NCI-H1436 treated with DMSO at 0.1 percent for 48 hours (cell line): ENCODE results near the gene BPIFB4.
"Not testable (repeated sequence)": the region's sequence is repeated elsewhere in the genome, so short reads cannot be mapped to it uniquely, and the experiment has no call there.

Experiments
- DNase-seq: peaks from one replicate; lab custom pipeline; 2025; lab: John Stamatoyannopoulos, UW

Gene BPIFB4

DNA sequence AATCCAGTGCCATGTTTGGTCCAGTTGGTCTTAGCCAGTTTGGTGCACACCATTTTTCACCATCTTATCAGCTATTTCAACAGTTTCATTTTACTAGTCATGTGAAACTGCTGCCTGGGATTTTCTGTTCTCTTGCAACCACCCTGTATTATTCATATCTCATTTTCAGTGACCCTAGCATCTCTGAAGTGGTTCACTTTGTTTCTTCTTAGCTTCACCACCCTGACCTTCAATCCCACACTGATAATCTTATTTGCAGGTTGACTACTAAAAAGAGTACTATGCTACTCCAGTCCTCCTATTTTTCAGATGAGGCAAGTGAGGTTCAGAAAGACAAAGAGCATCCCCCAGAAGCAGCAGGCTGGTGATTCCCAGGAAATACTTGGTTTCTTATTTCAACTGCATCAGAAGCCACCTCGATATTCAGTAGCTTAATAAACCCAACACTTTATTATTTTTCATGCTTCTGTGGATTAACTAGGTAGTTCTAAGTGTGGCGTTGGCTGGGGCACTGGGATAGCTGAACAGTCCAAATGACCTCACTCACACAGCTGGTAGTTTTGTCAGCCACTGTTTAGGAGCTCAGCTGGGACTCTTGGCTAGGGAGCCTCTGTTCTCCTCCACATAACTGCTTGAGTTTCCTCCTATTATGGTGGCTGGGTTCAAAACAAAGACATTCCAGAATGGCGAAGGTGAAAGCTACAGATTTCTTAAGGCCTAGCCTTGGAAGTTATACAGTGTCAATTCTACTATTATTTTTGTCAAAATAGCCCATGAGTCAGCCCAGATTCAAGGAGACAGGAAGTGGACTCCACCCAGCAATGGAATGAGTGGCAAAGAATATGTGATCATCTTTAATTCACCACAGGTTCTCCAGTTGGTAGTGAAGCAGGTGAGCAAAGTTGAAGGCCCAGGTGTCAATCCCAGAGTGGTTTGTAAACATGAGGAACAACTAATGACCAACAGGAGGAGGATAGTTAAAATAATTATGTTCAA is 40.6 kb downstream of the BPIFB4 start:
- DNase-seq, result no peak

DNA sequence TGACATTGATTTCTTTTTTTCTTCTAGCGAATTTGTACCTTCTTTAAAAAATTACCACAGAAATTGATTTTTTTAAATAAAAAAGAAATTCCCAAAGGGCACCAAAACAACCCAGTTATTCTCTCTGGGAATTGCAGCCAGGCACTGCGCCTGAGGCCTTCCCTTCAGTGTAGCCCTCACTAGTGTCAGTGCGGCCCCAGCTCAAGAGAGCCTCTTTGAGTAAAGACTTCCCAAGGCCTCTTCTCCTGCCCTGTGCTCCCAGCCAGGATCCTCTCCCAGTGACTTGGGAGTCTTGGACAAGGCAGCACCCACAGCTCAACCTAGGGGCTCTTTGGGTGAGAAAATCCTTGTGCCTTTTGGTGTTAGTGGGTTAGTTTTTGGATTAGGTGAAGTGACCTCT is 41.5 kb downstream of the BPIFB4 start:
- no peak for DNase-seq

DNA sequence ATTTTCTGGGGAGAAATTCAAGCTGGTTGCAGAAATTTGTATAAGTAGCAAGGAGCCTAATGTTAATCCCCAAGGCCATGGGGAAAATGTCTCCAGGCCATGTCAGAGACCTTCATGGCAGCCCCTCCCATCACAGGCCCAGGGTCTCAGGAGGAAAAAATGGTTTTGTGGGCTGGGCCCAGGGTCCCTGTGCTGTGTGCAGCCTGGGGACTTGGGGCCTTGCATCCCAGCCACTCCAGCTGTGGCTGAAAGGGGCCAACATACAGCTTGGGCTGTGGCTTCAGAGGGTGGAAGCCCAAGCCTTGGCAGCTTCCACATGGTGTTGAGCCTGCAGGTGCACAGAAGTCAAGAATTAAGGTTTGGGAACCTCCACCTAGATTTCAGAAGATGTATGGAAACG is 42.9 kb downstream of the BPIFB4 start:
- DNase-seq, result not testable (repeated sequence)

DNA sequence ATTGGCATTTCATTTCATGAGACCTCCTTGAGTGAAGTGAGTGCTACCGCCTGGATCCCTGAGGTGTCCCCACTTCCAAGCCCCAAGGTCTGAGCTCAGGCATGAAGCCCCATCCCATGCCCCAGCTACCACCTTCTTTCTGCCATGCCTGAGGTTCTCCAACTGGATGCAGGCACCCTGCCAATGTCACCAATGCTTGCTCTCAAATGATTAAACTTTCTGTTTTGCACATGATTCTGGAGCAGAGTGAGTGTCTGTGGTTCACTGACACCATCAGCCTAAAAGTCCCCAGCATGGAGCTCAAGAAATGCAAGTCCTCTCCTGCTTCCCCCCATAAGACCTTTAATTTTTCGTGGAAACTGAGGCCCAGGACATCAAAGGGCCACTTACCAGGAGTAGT is 44.8 kb downstream of the BPIFB4 start:
- DNase-seq, result no peak

DNA sequence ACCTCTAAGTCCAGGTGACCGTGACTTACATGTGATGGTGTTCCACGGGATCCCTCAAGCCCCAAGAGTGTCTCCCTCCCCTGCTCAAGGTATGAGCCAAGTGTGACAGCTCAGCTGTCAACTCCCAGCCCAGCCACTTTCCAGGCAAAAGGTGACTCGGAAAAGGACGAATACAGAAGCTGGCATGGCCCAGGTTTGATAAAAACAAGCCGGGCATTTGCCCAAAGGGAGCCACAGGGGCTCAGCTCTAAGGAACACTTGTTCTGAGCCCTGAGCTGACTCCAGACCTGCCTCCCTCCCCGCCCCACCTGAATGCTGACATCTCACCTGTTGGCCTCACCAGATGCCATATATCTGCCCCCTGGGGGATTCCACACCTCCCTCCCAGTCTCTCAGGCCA is 45.6 kb downstream of the BPIFB4 start:
- no peak for DNase-seq

DNA sequence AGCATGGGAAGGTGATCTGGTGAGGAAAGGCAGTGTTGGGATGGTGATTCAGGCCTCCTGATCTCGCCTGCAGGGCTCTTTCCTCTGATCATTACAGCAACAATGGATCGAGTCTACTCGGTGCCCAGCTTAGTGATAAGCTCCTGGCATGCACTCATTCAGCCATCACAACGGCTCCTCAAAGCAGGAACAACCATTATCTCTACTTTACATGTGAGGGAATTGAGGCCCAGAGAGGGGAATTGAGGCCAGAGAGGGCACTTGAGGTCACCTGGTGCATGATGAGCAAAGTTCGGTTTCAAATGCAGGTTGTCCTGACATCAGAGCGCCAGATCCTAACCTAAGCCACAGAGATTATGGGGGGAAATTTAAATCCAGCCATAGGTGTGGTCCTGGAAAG is 46.5 kb downstream of the BPIFB4 start:
- DNase-seq, result no peak

DNA sequence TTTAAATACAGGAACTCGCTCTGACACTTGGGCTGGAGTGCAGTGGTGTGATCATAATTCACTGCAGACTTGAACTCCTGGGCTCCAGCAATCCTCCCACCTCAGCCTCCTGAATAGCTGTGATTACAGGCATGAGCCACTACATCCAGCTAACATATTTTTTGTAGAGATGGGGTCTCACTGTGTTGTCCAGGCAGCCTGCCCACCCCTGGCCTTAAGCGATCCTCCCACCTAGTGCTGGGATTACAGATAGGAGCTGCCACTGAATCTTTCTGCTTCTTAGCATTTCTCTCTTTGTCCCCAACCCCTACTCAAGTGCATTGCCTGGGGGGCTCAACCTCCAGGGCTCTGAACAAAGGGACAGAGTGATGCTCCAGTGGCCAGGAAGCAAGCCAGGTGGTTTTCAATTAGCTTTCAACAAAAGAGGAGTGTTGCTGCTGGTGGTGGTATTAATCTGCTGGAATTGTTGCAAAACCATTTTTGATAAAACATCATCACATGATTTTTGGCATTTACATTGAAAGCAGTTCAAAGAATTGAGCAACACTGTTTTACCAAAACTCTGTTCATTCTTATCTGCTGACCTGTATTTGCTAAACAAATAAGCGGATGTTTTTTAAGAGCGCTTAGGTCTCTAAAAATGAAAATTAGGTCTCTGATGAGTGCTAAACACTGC is 48.1 kb downstream of the BPIFB4 start:
- DNase-seq, result no peak

DNA sequence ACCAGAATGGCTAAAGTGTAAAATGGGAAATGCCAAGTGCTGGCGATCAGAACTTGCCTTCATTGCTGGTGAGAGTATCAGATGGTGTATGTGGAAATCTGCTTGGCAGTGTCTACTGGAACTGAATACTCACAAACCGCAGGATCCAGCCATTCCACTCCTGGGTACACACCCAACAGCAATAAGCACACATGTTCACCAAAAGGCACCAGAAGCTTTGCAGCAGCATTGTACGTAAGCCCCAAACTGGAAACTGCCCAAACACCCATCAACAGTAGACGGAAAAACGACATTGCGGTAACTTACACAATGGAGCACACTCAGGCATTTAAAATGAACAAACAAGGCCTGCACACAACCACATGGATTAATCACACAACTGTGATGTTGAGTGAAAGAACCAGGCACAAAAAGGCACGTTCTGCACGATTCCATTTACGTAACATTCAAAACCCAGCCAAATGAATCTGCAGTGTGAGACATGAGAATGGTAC is 51.2 kb downstream of the BPIFB4 start:
- DNase-seq, result no peak

DNA sequence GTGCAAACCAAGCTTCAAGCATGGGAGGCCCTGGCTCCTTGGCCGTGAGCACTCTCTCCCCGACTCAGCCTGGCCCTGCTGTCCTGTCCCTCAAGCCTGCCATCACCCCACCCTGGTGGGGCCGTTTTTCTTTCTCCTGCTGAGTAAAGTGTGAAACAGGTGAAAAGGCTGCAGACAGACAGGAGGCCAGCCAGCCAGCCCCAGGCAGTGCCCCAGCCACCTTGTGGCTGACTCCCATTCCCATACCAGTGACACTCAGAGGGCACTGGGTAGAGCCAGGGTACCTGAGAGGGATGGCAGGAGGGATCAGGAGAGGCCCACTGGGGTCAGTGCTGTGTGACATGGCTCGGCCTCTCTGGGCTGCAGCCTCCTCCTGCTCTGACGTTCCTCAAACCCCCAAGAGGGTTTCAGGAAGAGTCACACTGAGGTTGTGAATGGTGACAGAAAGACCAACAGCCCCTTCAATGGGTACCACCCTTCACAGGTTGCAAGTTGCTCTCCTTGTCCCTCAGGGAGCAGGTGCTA is 52.6 kb downstream of the BPIFB4 start:
- DNase-seq, result no peak

DNA sequence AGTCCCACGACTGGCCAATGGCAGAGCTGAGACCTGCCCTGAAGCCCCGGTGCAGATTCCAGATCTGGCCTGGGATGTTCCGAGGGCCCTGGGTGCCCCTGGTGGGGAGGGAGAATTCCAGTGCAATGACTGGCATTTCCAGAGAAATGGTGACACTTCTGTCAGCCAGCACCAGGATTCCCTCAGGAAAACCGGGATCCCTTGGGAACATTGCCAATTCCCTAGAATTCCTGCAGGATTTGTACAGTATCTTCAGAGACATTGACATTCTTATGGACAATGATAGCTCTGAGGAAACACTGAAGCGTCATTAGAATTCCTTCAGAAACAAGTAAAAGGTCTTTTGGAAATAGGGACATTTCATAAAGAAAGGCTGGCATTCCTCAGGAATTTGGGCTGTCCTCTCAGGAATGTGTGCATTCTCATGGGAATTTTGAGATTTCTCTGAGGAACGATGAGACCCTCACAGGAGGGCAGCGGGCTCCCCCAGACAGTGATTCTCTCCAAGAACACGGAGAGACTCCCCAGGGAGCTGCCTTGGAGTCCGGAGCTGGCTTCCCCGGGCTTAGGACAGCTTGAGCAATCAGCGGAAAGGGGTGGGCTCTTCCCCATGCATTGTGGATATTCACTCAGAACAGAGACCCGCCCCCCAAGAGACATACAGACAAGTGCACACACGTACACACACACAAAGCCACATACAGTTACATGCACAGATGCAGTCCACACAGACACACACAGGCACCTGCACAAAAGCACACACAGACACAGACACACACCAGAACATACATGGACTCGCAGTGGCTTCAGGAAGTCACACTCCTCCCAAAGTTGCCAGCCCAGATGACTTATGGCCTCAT is 53.3 kb downstream of the BPIFB4 start:
- no peak for DNase-seq

DNA sequence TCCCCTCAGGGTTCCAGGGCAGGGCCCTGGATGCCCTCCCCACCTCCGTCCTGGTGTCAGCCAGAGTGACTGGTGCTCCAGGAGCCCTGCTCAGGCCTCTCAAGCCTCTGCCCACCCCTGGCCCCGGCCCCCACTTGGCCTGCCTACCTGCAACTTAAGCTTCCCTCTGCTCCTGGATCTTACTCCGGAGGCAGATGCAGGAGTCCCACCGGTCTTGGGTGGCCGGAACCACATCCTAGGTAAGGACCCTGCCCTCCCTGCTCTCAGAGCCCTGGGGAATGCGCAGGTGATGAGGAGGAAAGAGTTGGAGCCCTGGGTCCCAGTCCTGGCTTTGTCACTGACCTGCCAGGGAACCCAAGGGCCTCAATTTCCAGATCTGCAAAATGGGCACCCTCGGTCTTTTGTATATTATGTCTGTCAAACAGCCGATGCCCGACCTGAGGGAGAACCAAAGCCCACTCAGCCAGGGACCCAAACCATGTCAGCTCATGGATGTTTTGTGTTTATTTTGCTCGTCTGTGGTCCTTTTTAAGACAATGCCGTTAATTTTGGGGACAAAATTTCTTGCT is 54.0 kb downstream of the BPIFB4 start:
- DNase-seq, result no peak

DNA sequence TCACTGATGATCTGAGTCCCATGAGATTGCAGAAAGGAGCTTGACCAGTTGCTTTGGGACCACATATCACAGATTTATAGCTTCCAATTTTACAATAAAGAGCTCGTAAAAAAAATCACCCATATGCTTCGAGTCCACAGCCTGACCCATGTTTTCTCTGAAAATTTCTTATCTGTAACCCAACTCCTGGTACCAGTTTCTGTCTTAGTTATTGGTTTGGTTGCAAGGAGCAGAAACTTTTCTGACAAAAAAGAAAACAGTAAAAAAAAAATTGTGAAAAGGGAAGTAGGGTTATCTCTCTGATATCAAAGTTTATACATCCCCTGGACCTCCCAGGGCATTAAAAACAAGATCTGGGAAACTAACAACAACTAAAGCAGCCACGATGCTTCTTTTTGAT is 57.8 kb downstream of the BPIFB4 start:
- no peak for DNase-seq

DNA sequence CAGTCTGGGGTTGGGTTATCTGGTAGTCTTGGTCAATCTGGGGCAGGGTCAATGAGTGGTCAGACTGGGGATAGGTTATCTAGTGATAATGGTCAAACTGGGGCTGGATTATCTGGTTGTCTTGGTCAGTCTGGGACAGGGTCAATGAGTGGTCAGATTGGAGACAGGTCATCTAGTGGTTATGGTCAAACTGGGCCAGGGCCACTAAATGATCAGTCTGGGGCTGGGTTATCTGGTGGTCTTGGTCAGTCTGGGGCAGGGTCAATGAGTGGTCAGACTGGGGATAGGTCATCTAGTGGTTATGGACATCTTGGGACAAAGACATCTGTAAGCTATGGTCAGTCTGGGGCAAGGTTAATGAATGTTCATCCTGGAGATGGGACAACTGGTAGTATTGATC is 60.0 kb downstream of the BPIFB4 start:
- DNase-seq, result no peak

DNA sequence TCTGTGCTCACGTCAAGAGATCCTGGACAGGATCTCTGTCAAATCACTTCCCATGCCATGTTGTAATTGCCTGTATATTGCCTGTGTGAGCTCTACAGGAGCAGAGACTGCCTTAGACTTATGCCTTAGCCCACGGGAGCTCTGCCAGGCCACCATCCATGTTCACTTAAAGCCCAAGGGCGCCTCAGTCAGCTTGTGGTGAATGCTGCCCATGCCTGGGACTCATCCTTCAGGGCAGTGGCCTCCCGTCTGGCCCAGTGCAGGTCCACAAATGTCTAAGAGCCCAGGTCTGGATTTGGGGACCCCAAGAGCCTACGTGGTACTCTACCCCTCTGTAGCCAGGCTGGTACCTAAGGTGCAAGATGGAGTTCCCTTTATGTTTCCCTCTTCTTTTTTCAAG is 66.1 kb downstream of the BPIFB4 start:
- DNase-seq, result no peak

DNA sequence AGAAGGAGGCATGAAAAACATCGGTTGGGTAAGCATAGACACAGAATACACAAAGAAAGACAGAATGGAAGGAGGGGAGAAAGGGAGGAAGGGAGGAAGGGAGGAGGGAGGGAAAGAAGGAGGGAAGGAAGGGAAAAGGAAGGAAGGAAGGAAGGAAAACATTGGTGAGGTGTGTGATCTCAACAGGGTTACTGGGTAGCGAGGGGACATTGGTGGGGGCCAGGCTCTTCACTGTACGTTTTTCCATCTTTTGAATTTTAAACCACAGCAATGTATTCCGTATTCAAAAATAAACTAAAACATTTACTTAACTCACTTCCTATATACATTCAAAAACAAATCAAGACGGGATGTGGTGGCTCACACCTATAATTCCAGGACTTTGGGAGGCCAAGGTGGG is 67.9 kb downstream of the BPIFB4 start:
- no peak for DNase-seq

DNA sequence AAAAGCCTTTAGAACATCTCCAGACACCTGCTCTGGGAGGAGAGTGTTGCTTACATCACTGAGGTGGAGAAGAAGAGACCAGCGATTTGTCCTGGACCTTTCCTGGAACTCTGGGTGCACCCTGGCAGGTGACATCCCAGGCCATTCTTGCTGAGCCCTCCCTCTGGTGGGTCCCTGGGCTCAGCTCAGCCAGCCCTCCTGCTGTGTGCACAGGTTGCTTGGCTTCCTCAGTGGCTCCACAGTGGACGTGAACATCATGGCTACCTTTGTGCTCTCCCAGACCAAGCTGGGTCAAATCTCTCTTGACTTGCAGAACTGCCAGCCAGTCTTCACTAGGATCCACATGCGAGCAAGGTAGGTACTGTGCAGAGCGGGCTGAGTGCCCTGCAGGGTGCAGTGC is 68.6 kb downstream of the BPIFB4 start:
- DNase-seq, result no peak

DNA sequence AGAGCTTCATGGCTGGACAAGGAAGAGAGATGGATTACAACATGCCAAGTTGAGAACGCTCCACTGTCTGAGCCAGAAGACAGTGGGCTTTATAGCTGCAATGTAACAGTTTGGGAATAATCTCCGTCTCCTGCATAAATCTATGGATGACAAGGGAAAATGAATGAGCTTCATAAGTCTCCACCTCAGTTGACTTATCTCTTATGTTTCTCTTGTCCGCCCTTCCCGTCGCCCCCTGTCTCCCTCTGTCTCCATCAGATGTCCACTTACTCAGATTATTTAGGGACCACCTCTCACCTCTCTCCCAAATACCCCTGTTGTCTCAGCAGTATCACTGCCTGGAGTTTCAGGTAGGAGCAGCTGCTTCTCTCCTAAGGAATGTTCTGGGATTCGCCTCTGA is 74.8 kb downstream of the BPIFB4 start:
- no peak for DNase-seq

DNA sequence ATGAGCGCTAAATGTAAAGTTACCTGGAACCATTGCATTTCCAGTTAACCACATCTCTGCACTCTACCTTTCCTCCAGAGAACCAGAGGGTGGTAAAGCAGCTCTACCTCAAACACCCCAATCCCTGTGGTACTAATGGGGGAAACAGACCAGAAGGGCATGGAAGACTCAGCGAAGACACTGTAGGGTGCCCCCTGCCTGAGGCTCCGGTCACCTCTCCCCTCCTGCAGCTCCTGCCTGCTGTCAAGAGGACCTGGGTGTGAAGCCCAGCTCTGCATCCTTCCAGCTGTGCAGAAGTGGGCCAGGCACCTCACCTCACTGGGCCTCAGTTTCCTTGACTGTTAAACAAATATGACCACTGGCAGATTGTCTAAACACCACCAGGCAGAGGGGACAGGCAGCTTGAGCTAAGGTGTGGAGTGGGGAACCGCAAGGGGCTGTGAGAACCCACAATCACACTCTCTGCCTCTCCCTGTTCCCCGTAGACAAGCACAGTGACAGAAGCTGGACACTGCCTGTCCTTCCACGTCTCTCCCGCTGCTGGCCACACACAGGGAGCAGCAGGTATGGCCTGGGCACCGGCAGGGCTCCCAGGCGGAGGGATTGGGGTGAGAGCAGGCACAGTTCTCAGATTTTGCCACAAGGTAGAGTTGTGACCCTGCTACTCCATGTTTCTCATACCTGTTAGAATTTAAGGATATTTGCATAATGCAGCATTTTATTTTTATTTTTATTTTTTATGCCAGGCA is 79.4 kb downstream of the BPIFB4 start:
- no peak for DNase-seq

DNA sequence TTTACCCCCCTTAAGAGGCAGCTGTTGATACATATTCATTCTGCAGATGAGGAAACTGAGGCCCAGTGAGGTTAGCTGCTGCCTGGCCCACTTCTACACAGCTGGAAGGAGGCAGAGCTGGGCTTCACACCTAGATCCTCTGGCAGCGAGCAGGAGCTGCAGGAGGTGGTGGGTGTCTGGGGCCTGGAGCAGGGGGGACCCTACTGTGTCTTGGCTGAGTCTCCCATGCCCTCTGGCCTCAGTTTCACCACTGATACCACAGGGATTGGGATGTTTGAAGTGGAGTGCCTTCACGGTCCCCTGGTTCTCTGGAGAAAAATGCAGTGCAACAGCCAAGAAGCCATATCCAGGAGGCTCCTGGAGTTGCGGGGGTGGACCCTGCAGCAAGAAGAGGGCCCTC is 80.3 kb downstream of the BPIFB4 start:
- no peak for DNase-seq

DNA sequence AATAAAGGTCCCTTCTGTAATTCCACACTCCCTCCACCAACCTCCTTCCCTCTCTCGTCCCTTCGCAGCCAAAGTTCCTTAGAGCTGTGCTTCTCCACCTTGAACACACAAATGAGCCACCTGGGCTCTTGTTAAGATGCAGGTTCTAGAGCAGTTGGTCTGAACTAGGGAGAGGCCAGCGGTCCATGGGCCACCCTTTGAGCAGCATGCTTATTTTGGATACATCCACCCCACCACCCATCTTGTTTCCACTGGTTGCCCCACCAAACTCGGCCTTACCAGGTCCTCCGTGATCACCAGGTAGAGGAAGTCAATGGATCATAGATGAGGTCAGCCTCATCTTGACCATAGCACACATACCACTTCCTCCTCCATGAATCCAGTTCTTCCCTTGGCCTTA is 81.2 kb downstream of the BPIFB4 start:
- no peak for DNase-seq
